ENCODE data around the gene OPCML. TPM values are rescaled to one million over a fixed set of nuclear protein-coding genes. Genes with fewer than 3 reads are reported as not detected.

Gene OPCML
- total and polyA plus RNA-seq, 2 experiments from 2014 or later = 1.2 to 4.4 TPM

- TF ChIP-seq ZNF462 (CRISPR knock-in tag; IDR thresholded peaks at IDR 0.05) = no peak
- TF ChIP-seq STAT1 (IDR thresholded peaks at IDR 0.05; ENCODE audit: unreplicated experiment) = no peak
- no peak for TF ChIP-seq EZH2 (IDR thresholded peaks at IDR 0.05; ENCODE audit: low read depth, unreplicated experiment)
- TF ChIP-seq CREB1 (CRISPR knock-in tag; IDR thresholded peaks at IDR 0.05; ENCODE audit: low read depth) = no peak
Measured at GRCh38 chr11:132894606-132895005, 637.7 kb downstream of the OPCML start (continued).

GRCh38 chr11:132892876-132893275, 639.4 kb downstream of the OPCML start:
- DNase-seq (ENCODE audit: low spot score) = no peak
- no peak overlapping the region for H3K27ac Mint-ChIP-seq
- no peaks in the 10 kb centered on the region for H3K79me2 ChIP-seq (replicated peaks; ENCODE audit: insufficient read depth)
- no peak for TF ChIP-seq STAT1 (IDR thresholded peaks at IDR 0.05; ENCODE audit: unreplicated experiment)
- no peak for TF ChIP-seq REST (IDR thresholded peaks at IDR 0.05; ENCODE audit: unreplicated experiment)
- TF ChIP-seq CTCF (conservative IDR thresholded peaks at IDR 0.05; ENCODE audit: low read depth in 2 of 2) = no peak
- no peak for TF ChIP-seq EZH2phosphoT487 (IDR thresholded peaks at IDR 0.05; ENCODE audit: unreplicated experiment)
- no peak for TF ChIP-seq EZH2 (IDR thresholded peaks at IDR 0.05; ENCODE audit: low read depth, unreplicated experiment)
- TF ChIP-seq CREB1 (CRISPR knock-in tag; IDR thresholded peaks at IDR 0.05; ENCODE audit: low read depth) = no peak

More at GRCh38 chr11:132892876-132893275, 639.4 kb downstream of the OPCML start:
- H3K36me3 Mint-ChIP-seq (ENCODE audit: low read depth) = no peaks in the 10 kb centered on the region
- Histone ChIP-seq H3K27ac (ENCODE audit: low read depth) (no peak overlapping the region), H3K36me3 (ENCODE audit: insufficient read depth) (no peaks in the 10 kb centered on the region), H4K20me1 (replicated peaks; ENCODE audit: insufficient read depth) (no peaks in the 10 kb centered on the region), H3F3A (replicated peaks; ENCODE audit: low read depth) (no peaks in the 10 kb centered on the region), H3K27me3 (ENCODE audit: insufficient read depth) (no peaks in the 10 kb centered on the region), H3K4me2 (no peak overlapping the region), H2AFZ (no peak overlapping the region), H3K4me1 (ENCODE audit: insufficient read depth) (peaks cover 16% of the 10 kb centered on the region), H3K4me3 (no peak overlapping the region), H3K9me2 (ENCODE audit: insufficient read depth) (peaks cover 33% of the 10 kb centered on the region)
- peaks cover 3% of the 10 kb centered on the region for H3K27me3 Mint-ChIP-seq (ENCODE audit: insufficient read depth, low read depth, poor library complexity)
- ATAC-seq = no peak
- peaks cover 17% of the 10 kb centered on the region for H3K4me1 Mint-ChIP-seq
- no peaks in the 10 kb centered on the region; the same call in 2 of the 3 replicates for H3K9me3 Mint-ChIP-seq
- H3K4me3 Mint-ChIP-seq = no peak overlapping the region

All from GM23338 (cell line).